ENCODE measurements around the gene AREL1. TPM values are rescaled to one million over a fixed set of nuclear protein-coding genes. Genes with fewer than 3 reads are reported as not detected.

The AREL1 gene
- total and polyA plus RNA-seq, 2 donors from 2014 or later, result 13.5 to 42.3 TPM

DNA sequence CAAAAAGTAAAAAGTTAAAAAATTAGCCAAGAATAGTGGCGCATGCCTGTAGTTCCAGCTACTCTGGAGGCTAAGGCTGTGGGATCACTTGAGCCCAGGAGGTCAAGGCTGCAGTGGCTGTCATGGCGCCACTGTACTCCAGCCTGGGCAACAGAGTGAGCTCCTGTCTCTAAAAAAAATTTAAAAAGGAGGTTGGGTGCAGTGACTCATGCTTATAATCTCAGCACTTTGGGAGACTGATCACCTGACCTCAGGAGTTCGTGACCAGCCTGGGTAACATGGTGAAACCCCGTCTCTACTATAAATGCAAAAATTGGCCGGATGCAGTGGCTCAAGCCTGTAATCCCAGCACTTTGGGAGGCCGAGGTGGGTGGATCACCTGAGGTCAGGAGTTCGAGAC lies 42.0 kb upstream of the AREL1 start:
- Histone ChIP-seq H3K9ac (ENCODE audit: low read length in 3 of 3) (no peak overlapping the region), H3K4me3 (ENCODE audit: low read length in 3 of 3) (no peak overlapping the region), H3K27me3 (ENCODE audit: control insufficient read depth, insufficient read depth, low read length) (no peaks in the 10 kb centered on the region), H3K36me3 (ENCODE audit: control insufficient read depth in 2 of 3, insufficient read depth in 3 of 3, low read length in 3 of 3) (no peaks in the 10 kb centered on the region), H3K4me1 (ENCODE audit: control insufficient read depth in 2 of 3, insufficient read depth in 2 of 3, low read depth in 1 of 3, low read length in 3 of 3) (no peaks in the 10 kb centered on the region), H3K27ac (ENCODE audit: low read depth in 2 of 2, low read length in 2 of 2) (no peak overlapping the region), H3K9me3 (ENCODE audit: control insufficient read depth in 2 of 3, insufficient read depth in 1 of 3, low read length in 3 of 3) (peaks cover 0 to 2% (median 0%) of the 10 kb centered on the region in 3 donors)
- FAIRE-seq (no peak), DNase-seq (no peak)
- intact Hi-C loops (cut with DNase I), result no loop called here
- TF ChIP-seq, protein P1, sequence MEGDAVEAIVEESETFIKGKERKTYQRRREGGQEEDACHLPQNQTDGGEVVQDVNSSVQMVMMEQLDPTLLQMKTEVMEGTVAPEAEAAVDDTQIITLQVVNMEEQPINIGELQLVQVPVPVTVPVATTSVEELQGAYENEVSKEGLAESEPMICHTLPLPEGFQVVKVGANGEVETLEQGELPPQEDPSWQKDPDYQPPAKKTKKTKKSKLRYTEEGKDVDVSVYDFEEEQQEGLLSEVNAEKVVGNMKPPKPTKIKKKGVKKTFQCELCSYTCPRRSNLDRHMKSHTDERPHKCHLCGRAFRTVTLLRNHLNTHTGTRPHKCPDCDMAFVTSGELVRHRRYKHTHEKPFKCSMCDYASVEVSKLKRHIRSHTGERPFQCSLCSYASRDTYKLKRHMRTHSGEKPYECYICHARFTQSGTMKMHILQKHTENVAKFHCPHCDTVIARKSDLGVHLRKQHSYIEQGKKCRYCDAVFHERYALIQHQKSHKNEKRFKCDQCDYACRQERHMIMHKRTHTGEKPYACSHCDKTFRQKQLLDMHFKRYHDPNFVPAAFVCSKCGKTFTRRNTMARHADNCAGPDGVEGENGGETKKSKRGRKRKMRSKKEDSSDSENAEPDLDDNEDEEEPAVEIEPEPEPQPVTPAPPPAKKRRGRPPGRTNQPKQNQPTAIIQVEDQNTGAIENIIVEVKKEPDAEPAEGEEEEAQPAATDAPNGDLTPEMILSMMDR (IDR thresholded peaks at IDR 0.05; ENCODE audit: borderline replicate concordance, extremely low read depth, insufficient read depth), result no peak

DNA sequence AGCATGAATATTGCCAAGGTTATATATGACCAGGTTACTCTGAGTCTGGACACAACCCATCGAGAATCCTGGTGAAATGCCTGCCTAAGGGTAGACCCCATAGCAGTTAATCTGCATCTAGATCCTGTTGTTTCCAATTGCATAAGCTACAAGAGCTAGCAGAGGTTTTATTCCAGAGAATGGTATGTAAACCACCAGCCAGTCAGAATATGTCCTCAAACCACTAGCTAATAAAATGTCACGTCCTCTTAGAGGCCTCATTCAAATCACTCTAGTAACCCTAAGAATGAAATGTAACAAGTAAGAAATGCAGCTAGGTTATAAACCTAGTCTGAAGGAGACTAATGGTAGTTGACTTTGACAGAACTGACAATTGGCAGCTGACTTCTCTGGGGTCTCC lies 41.3 kb upstream of the AREL1 start:
- no peak for DNase-seq
- H3K9me3 ChIP-seq (ENCODE audit: control insufficient read depth in 2 of 3, insufficient read depth in 1 of 3, low read length in 3 of 3), result peaks cover 0 to 2% (median 0%) of the 10 kb centered on the region in 3 donors
- no peak overlapping the region for H3K4me3 ChIP-seq (ENCODE audit: low read length in 3 of 3)
- no peaks in the 10 kb centered on the region for H3K4me1 ChIP-seq (ENCODE audit: control insufficient read depth in 2 of 3, insufficient read depth in 2 of 3, low read depth in 1 of 3, low read length in 3 of 3)
- TF ChIP-seq, protein P1 (IDR thresholded peaks at IDR 0.05; ENCODE audit: borderline replicate concordance, extremely low read depth, insufficient read depth), result no peak
- intact Hi-C loops (cut with DNase I), result no loop called here
- H3K27ac ChIP-seq (ENCODE audit: low read depth in 2 of 2, low read length in 2 of 2), result no peak overlapping the region
- H3K36me3 ChIP-seq (ENCODE audit: control insufficient read depth in 2 of 3, insufficient read depth in 3 of 3, low read length in 3 of 3), result no peaks in the 10 kb centered on the region
- no peak for FAIRE-seq
- no peak overlapping the region for H3K9ac ChIP-seq (ENCODE audit: low read length in 3 of 3)
- no peaks in the 10 kb centered on the region for H3K27me3 ChIP-seq (ENCODE audit: control insufficient read depth, insufficient read depth, low read length)

DNA sequence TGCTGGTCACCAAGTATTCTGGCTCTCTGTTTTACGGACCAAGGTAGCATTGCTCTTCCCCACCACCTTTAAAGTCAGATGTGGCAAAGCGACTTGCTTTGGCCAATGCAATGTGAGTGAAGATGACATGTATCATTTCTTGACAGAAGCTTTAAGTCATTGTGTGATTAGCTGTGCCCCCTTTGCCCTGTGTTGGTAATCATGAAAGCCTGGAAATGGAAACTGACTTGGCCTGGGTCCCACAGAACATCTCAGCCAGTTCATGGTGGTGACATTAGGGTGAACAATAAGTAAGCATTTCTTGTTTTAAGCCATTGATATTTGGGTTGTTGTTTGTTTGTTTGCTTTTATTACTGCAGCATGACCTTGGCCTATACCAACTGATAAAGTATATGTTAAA lies 34.4 kb upstream of the AREL1 start:
- FAIRE-seq, result no peak

More for the DNA sequence above, 34.4 kb upstream of the AREL1 start:
- H3K4me1 ChIP-seq (ENCODE audit: control insufficient read depth in 2 of 3, insufficient read depth in 2 of 3, low read depth in 1 of 3, low read length in 3 of 3), result no peaks in the 10 kb centered on the region
- TF ChIP-seq, protein P1 (IDR thresholded peaks at IDR 0.05; ENCODE audit: borderline replicate concordance, extremely low read depth, insufficient read depth), result no peak
- no peak overlapping the region for H3K27ac ChIP-seq (ENCODE audit: low read depth in 2 of 2, low read length in 2 of 2)
- H3K4me3 ChIP-seq (ENCODE audit: low read length in 3 of 3), result no peak overlapping the region
- intact Hi-C loops (cut with DNase I), result no loop called here
- no peak for DNase-seq
- no peak overlapping the region for H3K9ac ChIP-seq (ENCODE audit: low read length in 3 of 3)
- H3K27me3 ChIP-seq (ENCODE audit: control insufficient read depth, insufficient read depth, low read length), result no peaks in the 10 kb centered on the region
- no peaks in the 10 kb centered on the region for H3K36me3 ChIP-seq (ENCODE audit: control insufficient read depth in 2 of 3, insufficient read depth in 3 of 3, low read length in 3 of 3)
- no peaks in the 10 kb centered on the region for H3K9me3 ChIP-seq (ENCODE audit: control insufficient read depth in 2 of 3, insufficient read depth in 1 of 3, low read length in 3 of 3)
